HepG2 (cell line): ENCODE data around the gene NFE2. TPM values are rescaled to one million over a fixed set of nuclear protein-coding genes. Genes with fewer than 3 reads are reported as not detected.

Source experiments
- ATAC-seq: fragments of 200-7000 bp; cut with Tn5 transposase; 3 replicates; pipeline ENCODE4 v1.9.1; 2020; ENCODE audit warnings: mild to moderate bottlenecking, moderate library complexity
- BruUV-seq: library from RNA; stranded (reverse); fragments of 400-500 nt; replicated peaks from 2 replicates; lab custom pipeline; 2021; lab: Mats Ljungman, UMichigan
- CTCF ChIA-PET: fragments of 300-600 bp; formaldehyde crosslinking; extraction: SDS; loops from one replicate; lab custom pipeline; 2021; ENCODE audit warnings: low total read pairs, inconsistent platforms, low intra/inter-chr PET ratio; lab: Yijun Ruan, JAX
- POLR2A ChIA-PET: fragments of 350-600 bp; sonication (Branson Sonifier 250); formaldehyde crosslinking; loops from one replicate; lab custom pipeline; 2020; ENCODE audit warnings: antibody characterized with exemption, inconsistent platforms; lab: Yijun Ruan, JAX
- DNase-seq: peaks from one replicate; pipeline ENCODE4 v3.0.0-alpha.2; 2015; ENCODE audit warnings: low spot score
- FAIRE-seq: peaks from 3 replicates; lab custom pipeline; 2011; peaks lifted over from hg19 to GRCh38; lab: Jason Lieb, UNC
- H2AFZ ChIP-seq: one replicate; pipeline ENCODE4 v1.6.1; 2011; ENCODE audit warnings: low read length, inconsistent platforms
- H3K27ac ChIP-seq: fragments of 300-600 bp; 3 replicates; pipeline ENCODE4 v1.8.0; 2011; ENCODE audit warnings: mixed run types, mild to moderate bottlenecking, mixed read lengths, low read length, inconsistent platforms; ENCODE audit not compliant: insufficient read depth; ENCODE audit errors: extremely low read length
- H3K27me3 ChIP-seq, 2 experiments: fragments of 200-600 bp in 1 of 2; 2 replicates in 1 of 2; 3 replicates in 1 of 2; pipeline versions ENCODE4 v1.6.0 to v1.8.0; 2011; ENCODE audit warnings: low read length in 2 of 2, mild to moderate bottlenecking in 2 of 2, moderate library complexity in 2 of 2, inconsistent platforms in 1 of 2; ENCODE audit not compliant: insufficient read depth in 2 of 2, control insufficient read depth in 1 of 2
- H3K36me3 ChIP-seq, 2 experiments: fragments of 200-600 bp in 1 of 2; replicated peaks in 1 of 2; 2 replicates in 1 of 2; 3 replicates in 1 of 2; pipeline versions ENCODE4 v1.5.1 to v1.8.0; 2011; ENCODE audit warnings: low read length in 2 of 2, inconsistent platforms in 1 of 2; ENCODE audit not compliant: insufficient read depth in 2 of 2, control insufficient read depth in 1 of 2
- H3K4me1 ChIP-seq: 2 replicates; pipeline ENCODE4 v1.5.1; 2012; ENCODE audit warnings: low read length, inconsistent platforms; ENCODE audit not compliant: insufficient read depth
- H3K4me2 ChIP-seq: 2 replicates; pipeline ENCODE4 v1.6.0; 2011; ENCODE audit warnings: low read depth, low read length, inconsistent platforms
- H3K4me3 ChIP-seq, 3 experiments: fragments of 200-600 bp in 1 of 3; sonication (generic), shearing (Covaris generic) in 1 of 3; replicated peaks in 1 of 3; 2 replicates each; pipeline ENCODE4 v1.5.1; 2011 to 2016; ENCODE audit warnings: low read length in 3 of 3, inconsistent platforms in 2 of 3, low read depth in 2 of 3, mild to moderate bottlenecking in 2 of 3, control low read depth in 1 of 3, mixed read lengths in 1 of 3; ENCODE audit not compliant: insufficient read depth in 1 of 3
- H3K79me2 ChIP-seq: one replicate; pipeline ENCODE4 v1.6.1; 2011; ENCODE audit warnings: low read length, inconsistent platforms; ENCODE audit not compliant: insufficient read depth
- H3K9ac ChIP-seq: 2 replicates; pipeline ENCODE4 v1.6.0; 2011; ENCODE audit warnings: mild to moderate bottlenecking, low read depth, low read length, inconsistent platforms; ENCODE audit not compliant: insufficient read depth
- H3K9me3 ChIP-seq: 2 replicates; pipeline ENCODE4 v1.5.1; 2012; ENCODE audit warnings: mild to moderate bottlenecking, low read length
- H4K20me1 ChIP-seq: 2 replicates; pipeline ENCODE4 v1.6.0; 2011; ENCODE audit warnings: inconsistent platforms, mild to moderate bottlenecking, low read length, moderate library complexity; ENCODE audit not compliant: insufficient read depth
- AGO1 ChIP-seq: fragments of 200-400 bp; formaldehyde crosslinking; IDR thresholded peaks from 2 replicates; pipeline ENCODE4 v1.6.1; 2017; ENCODE audit warnings: mild to moderate bottlenecking, low read depth, low read length, moderate library complexity; ENCODE audit not compliant: poor library complexity, severe bottlenecking
- DPF2 ChIP-seq: sonication (generic); formaldehyde crosslinking; IDR thresholded peaks from 2 replicates; pipeline ENCODE4 v1.4.0; 2020; ENCODE audit warnings: mild to moderate bottlenecking, low read depth, missing genetic modification reagents, borderline replicate concordance
- GMEB1 ChIP-seq: sonication (generic); formaldehyde crosslinking; IDR thresholded peaks from 2 replicates; pipeline ENCODE4 v1.5.1; 2020; ENCODE audit warnings: missing genetic modification reagents, mild to moderate bottlenecking, borderline replicate concordance
- HOXA7 ChIP-seq: sonication (generic); formaldehyde crosslinking; IDR thresholded peaks from 2 replicates; pipeline ENCODE4 v1.8.1; 2022; ENCODE audit warnings: mild to moderate bottlenecking, missing genetic modification reagents, moderate library complexity
- IRF9 ChIP-seq: sonication (generic); formaldehyde crosslinking; IDR thresholded peaks from 2 replicates; pipeline ENCODE4 v1.8.0; 2022; ENCODE audit warnings: missing genetic modification reagents, mild to moderate bottlenecking, borderline replicate concordance
- JDP2 ChIP-seq: sonication (generic); formaldehyde crosslinking; IDR thresholded peaks from 2 replicates; pipeline ENCODE4 v1.8.1; 2022; ENCODE audit warnings: missing genetic modification reagents, borderline replicate concordance
- MTA3 ChIP-seq: sonication (generic); formaldehyde crosslinking; IDR thresholded peaks from 2 replicates; pipeline ENCODE4 v1.4.0; 2020; ENCODE audit warnings: missing genetic modification reagents
- NAIF1 ChIP-seq: sonication (generic); formaldehyde crosslinking; IDR thresholded peaks from 2 replicates; pipeline ENCODE4 v1.5.0; 2020; ENCODE audit warnings: mild to moderate bottlenecking, missing genetic modification reagents, borderline replicate concordance
- TFDP2 ChIP-seq: sonication (generic); formaldehyde crosslinking; IDR thresholded peaks from 2 replicates; pipeline ENCODE4 v1.4.0; 2020; ENCODE audit warnings: missing genetic modification reagents
- ZBTB20 ChIP-seq: sonication (generic); formaldehyde crosslinking; IDR thresholded peaks from 2 replicates; pipeline ENCODE4 v1.8.1; 2023; ENCODE audit warnings: missing genetic modification reagents, low read depth, mild to moderate bottlenecking, borderline replicate concordance
- ZNF138 ChIP-seq: sonication (generic); formaldehyde crosslinking; IDR thresholded peaks from 2 replicates; pipeline ENCODE4 v1.5.0; 2020; ENCODE audit warnings: mild to moderate bottlenecking, low read depth, missing genetic modification reagents
- ZNF18 ChIP-seq: sonication (generic); formaldehyde crosslinking; IDR thresholded peaks from 2 replicates; pipeline ENCODE4 v1.8.0; 2022; ENCODE audit warnings: mild to moderate bottlenecking, missing genetic modification reagents; ENCODE audit not compliant: insufficient replicate concordance
- ZNF230 ChIP-seq: sonication (generic); formaldehyde crosslinking; IDR thresholded peaks from 2 replicates; pipeline ENCODE4 v1.4.0; 2020; ENCODE audit warnings: mild to moderate bottlenecking, missing genetic modification reagents
- ZNF749 ChIP-seq: sonication (generic); formaldehyde crosslinking; IDR thresholded peaks from 2 replicates; pipeline ENCODE4 v1.8.0; 2022; ENCODE audit warnings: mild to moderate bottlenecking, missing genetic modification reagents, moderate library complexity, borderline replicate concordance
- ZNF766 ChIP-seq: sonication (generic); formaldehyde crosslinking; IDR thresholded peaks from 2 replicates; pipeline ENCODE4 v1.5.0; 2020; ENCODE audit warnings: missing genetic modification reagents, borderline replicate concordance
- WGBS: methylation state at CpG from one replicate; pipeline ENCODE4 v1.1.6; 2017; ENCODE audit warnings: low lambda C conversion rate; 5-methylcytosine and 5-hydroxymethylcytosine counted together
- in situ Hi-C: cut with HindIII; loops from 2 replicates; pipeline ENCODE4 v1.10.0; 2017; ENCODE audit warnings: low pct_unique_long_range_greater_than_20kb; ENCODE audit not compliant: extremely low pct_ligation_motif_present
- intact Hi-C: fragments of 100-400 bp; cut with micrococcal nuclease; formaldehyde crosslinking; loops from one replicate; pipeline ENCODE4 v1.10.0; 2022; ENCODE audit not compliant: unreplicated experiment
- polyA plus RNA-seq, 8 experiments: library from polyadenylated mRNA; depleted of rRNA in 3 of 8; stranded (reverse) in 7 of 8; unstranded in 1 of 8; fragments of >200 nt; fragmentation: Illumina TruSeq in 4 of 8; extraction: Trizol in 4 of 8; gene quantifications; 2 replicates each; pipeline versions ENCODE4 v1.2.1 to v1.2.3, GENCODE V29; 2011 to 2016; ENCODE audit warnings: low read depth in 4 of 8, missing spikeins in 1 of 8, mixed read lengths in 1 of 8; ENCODE audit not compliant: insufficient read depth in 1 of 8
- total RNA-seq, 5 experiments: library from RNA; depleted of rRNA; stranded (reverse); fragments of >200 nt; fragmentation: Illumina TruSeq; extraction: Trizol; gene quantifications; 2 replicates each; pipeline ENCODE4 v1.2.3, GENCODE V29; 2016; ENCODE audit warnings: low read depth in 1 of 5

NFE2 gene
- total and polyA plus RNA-seq, 2 of the 13 experiments (the other 11 are each of a cell fraction or from before 2014, with no cell fraction given): 4.5 to 7.8 TPM

GRCh38 chr12:54341378-54342300, 40.8 kb upstream of the NFE2 start:
- in situ Hi-C loops: no loop called here
- intact Hi-C loops: no loop called here
- Histone ChIP-seq H3K4me1 (peaks cover 49% of the 10 kb centered on the region), H2AFZ (no peak overlapping the region), H3K9me3 (no peaks in the 10 kb centered on the region), H4K20me1 (no peaks in the 10 kb centered on the region), H3K27me3 (no peaks in the 10 kb centered on the region), H3K27ac (no peak overlapping the region), H3K36me3 (peaks cover 18 to 48% of the 10 kb centered on the region in 2 experiments), H3K9ac (no peak overlapping the region), H3K4me3 (no peak overlapping the region), H3K4me2 (no peak overlapping the region), H3K79me2 (peaks cover 5% of the 10 kb centered on the region)
- FAIRE-seq: no peak
- ATAC-seq: no peak
- no TSS peak for BruUV-seq
- TF ChIP-seq HOXA7 (CRISPR knock-in tag): no peak
- TF ChIP-seq ZNF18 (CRISPR knock-in tag): no peak
- TF ChIP-seq ZNF749 (CRISPR knock-in tag): no peak
- no peak for TF ChIP-seq AGO1
- TF ChIP-seq NAIF1 (CRISPR knock-in tag): no peak
- TF ChIP-seq JDP2 (CRISPR knock-in tag): no peak
- no peak for TF ChIP-seq IRF9 (CRISPR knock-in tag)
- TF ChIP-seq MTA3 (CRISPR knock-in tag): no peak
- TF ChIP-seq TFDP2 (CRISPR knock-in tag): no peak
- no peak for TF ChIP-seq ZNF230 (CRISPR knock-in tag)
- no peak for TF ChIP-seq DPF2 (CRISPR knock-in tag)
- no peak for TF ChIP-seq ZBTB20
- TF ChIP-seq ZNF138 (CRISPR knock-in tag): no peak
- no peak for TF ChIP-seq ZNF766 (CRISPR knock-in tag)
- no peak for TF ChIP-seq GMEB1
- POLR2A ChIA-PET: interaction anchor here (1.0 to 1.5 kb wide), 4 partner anchors 13 to 61 kb away, joined by 3 to 5 read pairs (median 4); partner anchors contain the start of genes CBX5, COPZ1 and HNRNPA1
- CTCF ChIA-PET: no interaction called here
- DNase-seq: no peak
- WGBS: 94% methylated on average over 9 of the region's 9 CpGs
